A172 (cell line): ENCODE data around the gene ICAM4. TPM values are rescaled to one million over a fixed set of nuclear protein-coding genes. Genes with fewer than 3 reads are reported as not detected.
"Not testable (repeated sequence)": the region's sequence is repeated elsewhere in the genome, so short reads cannot be mapped to it uniquely, and the experiment has no call there.

Experiments
- DNase-seq: peaks from one replicate; pipeline ENCODE4 v3.0.0-alpha.2; 2015; ENCODE audit warnings: low spot score
- total RNA-seq: library from RNA; depleted of rRNA; stranded (reverse); fragments of >200 nt; shearing (Covaris generic); gene quantifications from 2 replicates; pipeline ENCODE4 v1.2.3, GENCODE V29; 2014; rRNA removed

Gene ICAM4, protein sequence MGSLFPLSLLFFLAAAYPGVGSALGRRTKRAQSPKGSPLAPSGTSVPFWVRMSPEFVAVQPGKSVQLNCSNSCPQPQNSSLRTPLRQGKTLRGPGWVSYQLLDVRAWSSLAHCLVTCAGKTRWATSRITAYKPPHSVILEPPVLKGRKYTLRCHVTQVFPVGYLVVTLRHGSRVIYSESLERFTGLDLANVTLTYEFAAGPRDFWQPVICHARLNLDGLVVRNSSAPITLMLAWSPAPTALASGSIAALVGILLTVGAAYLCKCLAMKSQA
- total RNA-seq: 0.09 and 0.24 TPM in 2 replicates

DNA sequence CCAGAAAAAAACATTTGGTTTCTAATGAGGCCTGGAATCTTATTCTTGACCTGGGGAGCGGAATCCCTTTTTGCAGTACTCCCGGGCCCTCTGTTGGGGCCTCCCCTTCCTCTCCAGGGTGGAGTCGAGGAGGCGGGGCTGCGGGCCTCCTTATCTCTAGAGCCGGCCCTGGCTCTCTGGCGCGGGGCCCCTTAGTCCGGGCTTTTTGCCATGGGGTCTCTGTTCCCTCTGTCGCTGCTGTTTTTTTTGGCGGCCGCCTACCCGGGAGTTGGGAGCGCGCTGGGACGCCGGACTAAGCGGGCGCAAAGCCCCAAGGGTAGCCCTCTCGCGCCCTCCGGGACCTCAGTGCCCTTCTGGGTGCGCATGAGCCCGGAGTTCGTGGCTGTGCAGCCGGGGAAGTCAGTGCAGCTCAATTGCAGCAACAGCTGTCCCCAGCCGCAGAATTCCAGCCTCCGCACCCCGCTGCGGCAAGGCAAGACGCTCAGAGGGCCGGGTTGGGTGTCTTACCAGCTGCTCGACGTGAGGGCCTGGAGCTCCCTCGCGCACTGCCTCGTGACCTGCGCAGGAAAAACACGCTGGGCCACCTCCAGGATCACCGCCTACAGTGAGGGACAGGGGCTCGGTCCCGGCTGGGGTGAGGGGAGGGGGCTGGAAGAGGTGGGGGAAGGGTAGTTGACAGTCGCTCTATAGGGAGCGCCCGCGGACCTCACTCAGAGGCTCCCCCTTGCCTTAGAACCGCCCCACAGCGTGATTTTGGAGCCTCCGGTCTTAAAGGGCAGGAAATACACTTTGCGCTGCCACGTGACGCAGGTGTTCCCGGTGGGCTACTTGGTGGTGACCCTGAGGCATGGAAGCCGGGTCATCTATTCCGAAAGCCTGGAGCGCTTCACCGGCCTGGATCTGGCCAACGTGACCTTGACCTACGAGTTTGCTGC is at the start of gene ICAM4:
Gene ICAM4 (plus strand): TSS at position 153 of the 935 bp plus-strand sequence. CDS start 58 bp downstream, at position 211.
- DNase-seq: no peak

DNA sequence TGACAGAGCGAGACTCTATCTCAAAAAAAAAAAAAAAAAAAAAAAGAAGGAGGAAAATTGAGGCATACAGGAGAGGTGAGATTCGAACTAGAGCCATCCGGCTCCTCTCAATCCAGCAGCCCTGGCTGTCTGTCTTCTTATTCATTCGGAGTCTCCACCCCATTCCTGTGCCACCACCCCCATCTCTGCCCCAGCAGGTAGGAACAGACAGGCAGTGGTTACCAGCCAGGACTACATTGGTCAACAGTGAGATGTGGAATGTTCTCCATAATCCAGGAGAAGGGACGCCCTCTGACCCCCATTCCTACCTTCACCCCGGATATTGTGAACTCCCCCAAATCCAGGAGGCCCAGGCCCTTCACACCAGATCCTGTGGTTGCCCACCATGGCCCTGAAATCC is 49.1 kb upstream of the ICAM4 start:
- no peak for DNase-seq

DNA sequence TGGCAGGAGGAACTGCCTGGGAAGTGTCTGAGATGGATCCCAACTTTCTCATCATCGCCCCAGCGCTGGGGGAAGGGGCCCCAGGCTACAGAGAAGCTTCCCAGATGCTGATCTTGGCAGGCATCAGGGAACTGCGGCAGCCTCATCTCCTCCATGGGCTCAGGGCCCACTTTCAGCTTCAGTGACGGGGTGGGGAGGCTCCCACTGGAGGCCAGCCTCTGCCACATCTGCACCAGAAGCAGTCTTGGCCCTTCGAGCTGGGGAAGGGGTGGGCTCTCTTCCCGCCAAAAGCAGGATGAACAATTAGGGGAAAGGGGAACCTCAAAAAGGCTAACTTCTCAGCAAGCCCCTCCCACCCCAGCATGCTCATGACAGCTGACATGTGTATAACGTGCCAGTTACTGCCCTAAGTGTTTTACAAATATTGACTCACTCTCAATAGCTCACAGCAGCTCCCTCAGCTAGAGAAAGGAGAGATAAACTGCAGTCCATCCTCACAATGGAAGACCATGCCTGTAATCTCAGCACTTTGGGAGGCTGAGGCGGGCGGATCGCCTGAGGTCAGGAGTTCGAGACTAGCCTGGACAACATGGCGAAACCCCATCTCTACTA is 48.5 kb upstream of the ICAM4 start:
- DNase-seq: no peak

GRCh38 chr19:10241826-10242449 is 44.8 kb upstream of the ICAM4 start:
- DNase-seq: not testable (repeated sequence)

DNA sequence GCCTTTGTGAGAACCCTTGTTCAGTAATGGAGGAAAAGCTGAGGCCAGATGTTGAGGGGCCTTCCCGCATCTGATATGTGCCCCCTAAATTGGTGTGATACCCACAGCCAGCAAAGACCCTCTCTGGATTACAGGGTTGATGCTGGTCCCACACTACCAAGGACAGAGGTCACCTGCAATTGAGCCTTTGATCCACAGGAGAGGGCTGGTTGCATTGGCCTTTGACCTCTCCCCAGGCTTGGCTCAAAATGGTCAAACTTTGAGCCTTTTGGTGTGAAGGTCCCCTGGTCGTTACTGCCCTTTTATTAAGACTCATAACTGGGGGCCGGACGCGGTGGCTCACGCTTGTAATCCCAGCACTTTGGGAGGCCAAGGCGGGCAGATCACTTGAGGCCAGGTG is 43.1 kb upstream of the ICAM4 start:
- DNase-seq: no peak

DNA sequence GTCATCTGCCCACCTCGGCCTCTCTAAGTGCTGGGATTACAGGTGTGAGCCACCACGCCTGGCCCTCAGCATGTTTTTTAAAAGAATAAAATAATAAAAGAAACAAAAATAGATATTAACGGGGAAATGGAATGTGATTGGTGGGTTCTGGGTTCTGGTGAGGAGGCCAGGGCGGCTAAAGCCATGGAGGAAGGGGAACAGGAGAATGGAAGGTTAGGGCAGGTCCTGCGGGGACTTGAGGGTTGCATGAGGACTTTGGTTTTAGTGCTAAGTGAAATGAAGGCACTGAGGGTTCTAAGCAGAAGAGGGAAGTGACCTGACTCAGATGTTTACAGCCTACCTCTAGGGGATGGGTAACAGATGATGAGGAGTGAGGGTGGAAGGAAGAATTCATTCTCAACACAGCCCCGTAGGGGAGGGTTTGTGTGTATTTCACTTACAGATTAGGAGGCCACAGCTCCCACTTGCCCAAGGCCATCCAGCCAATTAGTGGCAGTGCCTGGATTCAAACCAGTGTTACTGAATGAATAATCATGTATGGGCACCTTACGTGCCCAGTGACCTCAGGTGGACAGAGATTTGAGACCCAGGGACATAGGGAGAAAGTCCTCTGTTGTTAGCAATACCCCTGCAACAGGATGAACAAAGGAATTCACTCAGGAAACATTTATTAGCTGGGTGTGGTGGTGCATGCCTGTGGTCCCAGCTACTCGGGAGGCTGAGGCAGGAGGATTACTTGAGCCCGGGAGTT is 41.4 kb upstream of the ICAM4 start:
- DNase-seq: no peak

DNA sequence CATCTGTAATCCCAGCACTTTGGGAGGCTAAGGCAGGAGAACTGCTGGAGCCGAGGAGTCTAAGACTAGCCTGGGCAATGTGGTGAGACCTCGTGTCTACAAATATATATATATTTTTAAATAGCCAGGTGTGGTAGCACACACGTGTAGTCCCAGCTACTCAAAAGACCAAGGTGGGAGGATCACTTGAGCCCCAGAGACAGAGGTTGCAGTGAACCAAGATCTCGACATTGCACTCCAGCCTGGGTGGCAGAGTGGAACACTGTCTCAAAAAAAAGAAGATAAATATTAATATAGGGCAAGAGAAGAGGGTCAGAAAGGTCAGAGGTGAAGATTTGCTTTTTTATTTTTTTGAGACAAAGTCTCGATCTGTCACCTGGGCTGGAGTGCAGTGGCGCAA is 40.2 kb upstream of the ICAM4 start:
- DNase-seq: no peak

GRCh38 chr19:10251792-10252694 is 34.7 kb upstream of the ICAM4 start, which contains the start of gene MRPL4:
Gene MRPL4, plus strand, starts transcription at chr19:10252214. Its CDS starts 40 bp downstream, at chr19:10252254.
- peak; percentile 99 for DNase-seq

GRCh38 chr19:10252707-10253106 is 34.0 kb upstream of the ICAM4 start:
- no peak for DNase-seq

GRCh38 chr19:10254244-10254643 is 32.5 kb upstream of the ICAM4 start:
- DNase-seq: no peak

DNA sequence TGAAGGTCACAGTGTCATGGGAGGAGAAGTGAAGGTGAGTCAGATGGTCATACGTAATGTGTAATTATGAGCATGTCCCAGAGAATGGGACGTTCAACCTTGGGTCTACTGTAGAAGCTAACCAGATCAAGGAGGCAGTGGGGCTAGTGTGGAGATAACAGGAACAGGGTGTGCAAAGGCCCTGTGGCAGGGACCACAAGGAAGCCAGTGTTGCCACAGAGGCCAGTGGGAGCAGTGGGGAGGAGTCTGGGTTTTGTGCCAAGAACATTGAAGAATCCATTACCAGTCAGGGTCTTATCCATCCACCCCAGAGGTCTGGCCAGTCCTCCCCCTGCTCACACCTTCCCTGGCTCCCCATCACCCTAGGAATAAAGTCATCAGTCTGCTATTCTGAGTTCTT is 31.4 kb upstream of the ICAM4 start:
- DNase-seq: no peak

DNA sequence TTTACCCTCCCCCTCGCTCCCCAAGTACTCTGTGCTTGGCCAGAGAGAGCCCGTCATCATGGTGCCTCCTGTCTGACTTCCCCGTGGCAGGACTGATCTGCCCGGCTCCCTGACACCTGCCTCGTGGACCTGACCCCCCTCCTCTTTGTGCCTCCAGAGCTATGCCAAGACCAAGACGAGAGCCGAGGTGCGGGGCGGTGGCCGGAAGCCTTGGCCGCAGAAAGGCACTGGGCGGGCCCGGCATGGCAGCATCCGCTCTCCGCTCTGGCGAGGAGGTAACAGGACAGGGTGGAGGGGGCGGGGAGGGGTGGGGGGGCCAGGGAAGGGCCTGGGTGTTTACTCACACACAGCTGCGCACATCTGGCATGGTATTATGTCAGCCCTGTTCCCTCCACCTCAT is 30.2 kb upstream of the ICAM4 start:
- DNase-seq: no peak

DNA sequence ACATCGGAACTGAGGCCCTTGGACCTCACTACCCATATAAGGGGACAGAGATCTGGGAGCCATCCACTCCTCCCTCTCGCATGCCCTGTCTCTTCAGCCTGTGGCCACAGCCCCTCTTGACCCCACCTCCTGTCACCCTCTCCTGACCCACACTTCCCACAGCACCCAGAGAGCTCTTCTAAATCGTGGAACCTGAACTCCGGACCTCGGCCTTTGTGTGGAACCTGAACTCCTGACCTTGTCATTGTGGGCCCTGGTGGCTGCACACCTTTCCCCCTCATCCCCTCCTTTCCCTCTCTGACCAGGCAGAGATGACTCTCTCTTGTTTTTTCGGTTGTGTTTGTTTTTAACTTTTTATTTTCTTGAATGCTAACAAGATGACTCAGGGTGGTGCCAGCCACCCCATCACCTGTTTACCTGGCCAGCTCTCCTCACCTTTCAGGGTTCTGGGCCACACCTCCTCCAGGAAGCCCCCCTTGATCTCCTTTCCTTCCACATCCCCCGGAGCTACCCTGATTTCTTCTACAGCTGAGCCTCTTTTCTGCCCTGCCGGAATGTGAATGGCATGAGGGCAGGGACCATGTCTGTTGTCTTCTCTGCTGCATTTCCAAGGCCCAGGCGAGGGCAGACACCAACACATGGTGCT is 29.7 kb upstream of the ICAM4 start:
- no peak for DNase-seq

GRCh38 chr19:10258080-10258710 is 28.6 kb upstream of the ICAM4 start:
- DNase-seq: no peak

- peak; percentile 79 for DNase-seq
Measured at GRCh38 chr19:10259162-10259905, 27.4 kb upstream of the ICAM4 start.

DNA sequence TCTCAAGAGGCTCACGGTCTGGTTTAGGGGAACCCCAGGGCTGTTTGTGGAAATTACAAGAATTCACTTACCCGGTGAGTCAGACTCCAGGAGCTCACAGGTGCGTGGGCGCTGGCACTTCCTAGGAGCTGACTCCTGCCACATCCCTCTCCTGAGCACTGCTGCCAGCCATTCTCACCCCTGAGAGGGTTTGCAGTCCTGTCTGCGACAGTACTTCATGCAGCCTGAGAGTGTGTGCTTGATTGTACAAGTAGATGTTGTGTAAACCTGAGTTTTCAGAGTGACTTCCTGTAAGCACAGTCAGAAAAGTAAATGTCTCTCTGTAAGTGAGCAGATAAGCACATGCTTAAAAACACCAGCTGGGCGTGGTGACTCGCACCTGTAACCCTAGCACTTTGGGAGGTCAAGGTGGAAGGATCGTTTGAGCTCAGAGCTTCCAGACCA is 26.6 kb upstream of the ICAM4 start:
- DNase-seq: peak; percentile 42

DNA sequence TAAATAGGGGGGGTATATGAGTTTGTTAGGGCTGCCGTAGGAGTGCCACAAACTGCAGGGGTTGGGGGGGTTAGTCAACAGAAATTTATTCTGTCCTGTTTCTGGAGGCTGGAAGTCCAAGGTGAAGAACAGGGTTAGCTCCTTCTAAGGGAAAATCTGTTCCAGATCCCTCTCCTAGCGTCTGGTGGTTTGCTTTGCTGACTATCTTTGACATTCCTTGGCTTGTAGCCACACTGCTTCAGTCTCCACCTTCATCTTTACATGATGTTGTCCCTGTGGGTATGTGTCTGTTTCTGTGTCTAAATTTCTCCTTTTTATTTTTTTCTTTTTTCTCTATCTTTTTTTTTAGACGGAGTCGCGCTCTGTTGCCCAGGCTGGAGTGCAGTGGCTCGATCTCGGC is 24.0 kb upstream of the ICAM4 start:
- DNase-seq: peak; percentile 60

DNA sequence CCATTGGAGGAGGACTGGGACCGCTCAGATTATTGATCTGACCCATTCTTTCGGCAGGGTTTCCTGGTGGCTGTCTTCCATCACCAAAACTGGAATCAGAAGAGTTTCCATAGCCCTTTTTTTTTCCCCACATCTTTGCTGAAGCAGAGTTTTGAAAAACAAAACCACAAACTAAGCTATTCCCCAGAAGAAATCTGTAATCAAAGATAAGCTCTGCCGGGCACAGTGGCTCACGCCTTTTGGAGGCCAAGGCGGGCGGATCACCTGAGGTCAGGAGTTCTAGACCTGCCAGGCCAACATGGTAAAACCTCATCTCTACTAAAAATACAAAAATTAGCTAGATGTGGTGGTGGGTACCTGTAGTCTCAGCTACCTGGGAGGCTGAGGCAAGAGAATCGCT is 20.0 kb upstream of the ICAM4 start:
- DNase-seq: no peak
